Prostate gland (tissue), 2 donors: ENCODE measurements around the gene DAPK1. TPM values are rescaled to one million over a fixed set of nuclear protein-coding genes. Genes with fewer than 3 reads are reported as not detected.

ENCODE experiments used
- DNase-seq: peaks from one replicate; pipeline ENCODE4 v3.0.0-alpha.2; 2019; ENCODE audit warnings: low spot score
- H3K27ac ChIP-seq, 2 donors: fragments of 200-600 bp; sonication (generic); 2 replicates each; pipeline ENCODE4 v1.5.1; 2017 to 2019
- H3K27me3 ChIP-seq: fragments of 200-600 bp; sonication (generic); replicated peaks from 2 replicates; pipeline ENCODE4 v1.5.1; 2019; ENCODE audit not compliant: insufficient read depth
- H3K36me3 ChIP-seq, 2 donors: fragments of 200-600 bp; sonication (generic); 1 replicate in 1 of 2; 2 replicates in 1 of 2; pipeline versions ENCODE4 v1.5.1 to v1.8.1; 2017 to 2019
- H3K4me1 ChIP-seq: fragments of 200-600 bp; sonication (generic); replicated peaks from 2 replicates; pipeline ENCODE4 v1.5.1; 2019
- H3K4me3 ChIP-seq, 2 donors: fragments of 200-600 bp; sonication (generic); 2 replicates each; pipeline ENCODE4 v1.5.1; 2017 to 2019
- H3K9me3 ChIP-seq: fragments of 200-600 bp; sonication (generic); 2 replicates; pipeline ENCODE4 v1.5.1; 2017
- POLR2A ChIP-seq: fragments of 450-650 bp; IDR thresholded peaks from one replicate; pipeline ENCODE4 v1.6.1; 2016; ENCODE audit warnings: antibody characterized with exemption, mild to moderate bottlenecking
- POLR2AphosphoS5 ChIP-seq: sonication (generic); formaldehyde crosslinking; IDR thresholded peaks from one replicate; pipeline ENCODE4 v1.6.1; 2017; ENCODE audit warnings: antibody characterized with exemption
- WGBS: methylation state at CpG from one replicate; pipeline ENCODE4 v1.1.5; 2018; 5-methylcytosine and 5-hydroxymethylcytosine counted together
- intact Hi-C: fragments of 100-400 bp; cut with DNase I; formaldehyde crosslinking; loops from one replicate; pipeline ENCODE4 v1.14.2; 2022
- total RNA-seq, 2 donors: library from RNA; depleted of rRNA; stranded (reverse); fragments of >200 nt; gene quantifications; one replicate each; pipeline ENCODE4 v1.1.0, GENCODE V29; 2016
- TF ChIP-seq, protein P1 (sequence below), 4 experiments: fragments of 200-600 bp in 2 of 4; fragments of 450-650 bp in 2 of 4; sonication (generic) in 2 of 4; IDR thresholded peaks; 1 replicate in 3 of 4; 2 replicates in 1 of 4; pipeline ENCODE4 v1.5.1; 2016 to 2019; ENCODE audit warnings: antibody characterized with exemption in 4 of 4, mild to moderate bottlenecking in 2 of 4, moderate library complexity in 2 of 4

Gene DAPK1
- total RNA-seq, 2 donors from 2014 or later: 13.9 to 39.1 TPM

DNA sequence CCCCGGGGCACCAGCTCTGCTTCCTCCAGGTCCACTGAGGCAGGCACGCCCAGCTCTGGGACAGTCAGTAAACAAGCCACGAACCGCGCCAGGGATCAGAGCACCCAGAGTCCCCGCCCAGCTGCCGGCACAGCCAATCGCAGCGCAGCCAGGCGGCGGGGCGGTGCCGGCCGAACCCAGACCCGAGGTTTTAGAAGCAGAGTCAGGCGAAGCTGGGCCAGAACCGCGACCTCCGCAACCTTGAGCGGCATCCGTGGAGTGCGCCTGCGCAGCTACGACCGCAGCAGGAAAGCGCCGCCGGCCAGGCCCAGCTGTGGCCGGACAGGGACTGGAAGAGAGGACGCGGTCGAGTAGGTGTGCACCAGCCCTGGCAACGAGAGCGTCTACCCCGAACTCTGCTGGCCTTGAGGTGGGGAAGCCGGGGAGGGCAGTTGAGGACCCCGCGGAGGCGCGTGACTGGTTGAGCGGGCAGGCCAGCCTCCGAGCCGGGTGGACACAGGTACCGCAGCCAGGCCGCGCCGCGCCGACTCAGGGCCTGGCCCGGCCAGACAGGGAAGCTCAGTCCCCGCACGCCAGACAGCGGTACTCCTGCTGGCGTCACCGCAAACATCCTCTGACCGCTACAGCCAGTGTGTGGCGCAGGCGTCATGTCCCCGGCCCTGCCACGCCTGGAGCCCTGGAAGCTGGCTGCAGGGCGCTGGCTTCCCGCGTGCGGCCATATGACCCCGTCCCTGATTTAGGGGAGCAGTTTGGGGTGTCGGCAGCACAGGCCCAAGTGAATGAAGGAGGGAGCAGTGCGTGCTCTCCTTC, 228.4 kb downstream of the DAPK1 start, which contains the start of gene CTSL:
CTSL (plus strand) TSS at position 220 of the 810 bp plus-strand sequence. CDS start 1,485 bp downstream, outside the sequence.
- H3K36me3 ChIP-seq: no peaks in the 10 kb centered on the region
- intact Hi-C loops: loop anchor here (5.0 kb wide), 1 partner anchor 246 kb away; the partner anchor contains the start of gene CDK20
- no peaks in the 10 kb centered on the region for H3K27me3 ChIP-seq
- H3K9me3 ChIP-seq: no peaks in the 10 kb centered on the region
- WGBS: 1% methylated on average over 41 of the region's 67 CpGs
- H3K27ac ChIP-seq: peak within 1 kb of the TSS; percentile 90 to 94
- DNase-seq: peak; percentile 86
- peak within 1 kb of the TSS; percentile 57 to 62 for H3K4me3 ChIP-seq
- TF ChIP-seq, protein P1, sequence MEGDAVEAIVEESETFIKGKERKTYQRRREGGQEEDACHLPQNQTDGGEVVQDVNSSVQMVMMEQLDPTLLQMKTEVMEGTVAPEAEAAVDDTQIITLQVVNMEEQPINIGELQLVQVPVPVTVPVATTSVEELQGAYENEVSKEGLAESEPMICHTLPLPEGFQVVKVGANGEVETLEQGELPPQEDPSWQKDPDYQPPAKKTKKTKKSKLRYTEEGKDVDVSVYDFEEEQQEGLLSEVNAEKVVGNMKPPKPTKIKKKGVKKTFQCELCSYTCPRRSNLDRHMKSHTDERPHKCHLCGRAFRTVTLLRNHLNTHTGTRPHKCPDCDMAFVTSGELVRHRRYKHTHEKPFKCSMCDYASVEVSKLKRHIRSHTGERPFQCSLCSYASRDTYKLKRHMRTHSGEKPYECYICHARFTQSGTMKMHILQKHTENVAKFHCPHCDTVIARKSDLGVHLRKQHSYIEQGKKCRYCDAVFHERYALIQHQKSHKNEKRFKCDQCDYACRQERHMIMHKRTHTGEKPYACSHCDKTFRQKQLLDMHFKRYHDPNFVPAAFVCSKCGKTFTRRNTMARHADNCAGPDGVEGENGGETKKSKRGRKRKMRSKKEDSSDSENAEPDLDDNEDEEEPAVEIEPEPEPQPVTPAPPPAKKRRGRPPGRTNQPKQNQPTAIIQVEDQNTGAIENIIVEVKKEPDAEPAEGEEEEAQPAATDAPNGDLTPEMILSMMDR (IDR thresholded peaks at IDR 0.05): peak in 3 of 4 experiments; percentile 27 to 48 (median 46)
- TF ChIP-seq POLR2A: peak; percentile 75
- peak; percentile 79 for TF ChIP-seq POLR2AphosphoS5
- H3K4me1 ChIP-seq: peaks cover 4% of the 10 kb centered on the region

DNA sequence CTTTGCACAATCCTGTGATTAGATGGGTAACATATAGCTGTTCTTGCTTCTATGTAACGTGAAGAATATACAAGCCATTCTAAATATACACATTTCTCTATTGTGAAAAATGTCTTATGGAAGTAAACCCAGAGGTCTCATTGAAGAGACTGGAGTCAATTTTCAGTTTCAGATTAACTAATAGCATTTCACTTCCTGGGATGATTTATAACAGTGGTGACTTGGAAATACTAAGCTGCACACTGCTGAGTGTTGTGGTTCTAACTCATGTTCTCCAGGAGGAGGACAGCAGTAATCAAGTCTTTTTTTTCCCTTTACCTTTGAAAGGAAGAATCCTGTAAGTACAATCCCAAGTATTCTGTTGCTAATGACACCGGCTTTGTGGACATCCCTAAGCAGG, 231.6 kb downstream of the DAPK1 start:
- TF ChIP-seq POLR2AphosphoS5 (no peak), POLR2A (no peak)
- TF ChIP-seq, protein P1 (IDR thresholded peaks at IDR 0.05): no peak
- no peak overlapping the region for H3K4me3 ChIP-seq

DNA sequence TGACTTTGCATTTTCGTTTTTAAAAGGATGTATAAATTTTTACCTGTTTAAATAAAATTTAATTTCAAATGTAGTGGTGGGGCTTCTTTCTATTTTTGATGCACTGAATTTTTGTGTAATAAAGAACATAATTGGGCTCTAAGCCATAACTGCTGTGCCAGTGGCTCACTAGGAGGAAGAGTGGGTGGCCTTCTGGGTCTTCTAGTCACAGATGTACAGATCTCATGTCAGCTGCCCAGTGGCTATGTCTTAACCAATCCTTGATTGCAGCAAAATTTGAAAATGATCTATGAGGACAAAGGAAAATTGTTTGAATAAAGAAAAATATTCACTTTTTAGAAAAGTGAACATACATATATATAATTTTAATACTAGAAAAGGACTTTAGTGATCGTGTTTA, 233.7 kb downstream of the DAPK1 start:
- no peak overlapping the region for H3K4me3 ChIP-seq
- no peak for DNase-seq
- whole genome bisulfite sequencing: 78% methylated on average over 2 of the region's 2 CpGs
- peaks cover 4% of the 10 kb centered on the region for H3K4me1 ChIP-seq
- TF ChIP-seq POLR2AphosphoS5: no peak
- TF ChIP-seq, protein P1 (IDR thresholded peaks at IDR 0.05): no peak
- no peak for TF ChIP-seq POLR2A
- no peak overlapping the region for H3K27ac ChIP-seq
- H3K9me3 ChIP-seq: no peaks in the 10 kb centered on the region
- no peaks in the 10 kb centered on the region for H3K36me3 ChIP-seq
- intact Hi-C loops: no loop called here
- no peaks in the 10 kb centered on the region for H3K27me3 ChIP-seq

More for the DNA sequence above, 231.6 kb downstream of the DAPK1 start:
- WGBS: 93% methylated on average over 2 of the region's 2 CpGs
- intact Hi-C loops: loop anchor here (5.0 kb wide), 1 partner anchor 243 kb away; the partner anchor contains the start of gene CDK20
- H3K27me3 ChIP-seq: no peaks in the 10 kb centered on the region
- no peak overlapping the region for H3K27ac ChIP-seq
- peaks cover 4% of the 10 kb centered on the region for H3K4me1 ChIP-seq
- H3K36me3 ChIP-seq: no peaks in the 10 kb centered on the region
- no peaks in the 10 kb centered on the region for H3K9me3 ChIP-seq
- DNase-seq: no peak

DNA sequence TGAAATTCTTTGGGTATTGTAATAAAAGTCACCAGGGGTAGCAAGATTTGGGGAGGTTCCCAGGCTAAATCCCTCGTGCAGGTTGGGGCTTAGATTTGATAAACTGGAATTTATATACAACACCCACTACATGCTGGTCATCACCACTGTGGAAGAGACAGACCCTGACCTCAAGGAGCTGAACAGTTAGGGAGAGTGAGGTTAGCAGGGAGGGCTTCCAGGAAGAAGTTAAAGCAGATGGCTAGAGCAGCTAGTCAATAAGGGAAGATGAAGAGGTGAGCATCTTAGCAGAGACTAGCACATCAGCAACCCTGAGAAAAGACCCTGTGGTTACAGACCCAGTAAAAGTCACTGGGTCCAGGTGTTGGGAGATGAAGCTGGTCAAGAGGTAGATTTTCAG, 234.7 kb downstream of the DAPK1 start:
- TF ChIP-seq POLR2AphosphoS5 (no peak), POLR2A (no peak)
- TF ChIP-seq, protein P1 (IDR thresholded peaks at IDR 0.05): no peak
- no peak overlapping the region for H3K27ac ChIP-seq
- no peaks in the 10 kb centered on the region for H3K27me3 ChIP-seq
- H3K36me3 ChIP-seq: no peaks in the 10 kb centered on the region
- peaks cover 1% of the 10 kb centered on the region for H3K4me1 ChIP-seq
- DNase-seq: no peak
- H3K4me3 ChIP-seq: no peak overlapping the region
- 74% methylated on average over 1 of the region's 1 CpG for WGBS
- no peaks in the 10 kb centered on the region for H3K9me3 ChIP-seq
- intact Hi-C loops: no loop called here
